ENCODE measurements around the gene SYN1.

The SYN1 gene

GRCh38 chrX:47540754-47541538 lies 78.7 kb downstream of the SYN1 start:
- peak; percentile 8 for FAIRE-seq

DNA sequence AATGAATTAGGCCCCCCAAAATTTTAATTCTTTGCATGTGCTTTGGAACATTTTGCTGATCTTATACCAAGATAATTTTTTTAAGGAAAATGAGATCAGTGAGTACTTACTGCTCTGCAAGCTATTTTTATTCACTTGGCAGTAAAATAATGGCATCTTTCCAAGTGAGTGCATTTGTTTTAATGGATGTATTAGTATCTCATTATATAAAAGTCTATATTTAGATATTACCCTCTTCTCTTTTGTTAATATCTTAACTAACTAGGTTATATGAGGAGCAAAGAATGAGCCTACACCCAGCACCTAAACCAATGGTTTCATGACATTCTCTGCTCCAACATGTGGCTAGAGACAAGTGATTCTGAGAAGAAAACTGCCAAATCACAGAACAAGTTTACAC lies 79.8 kb downstream of the SYN1 start:
- no peak for FAIRE-seq
- no peak for DNase-seq (ENCODE audit: insufficient read length, low spot score)

More at GRCh38 chrX:47540754-47541538, 78.7 kb downstream of the SYN1 start:
- no peak for DNase-seq (ENCODE audit: insufficient read length, low spot score)

DNA sequence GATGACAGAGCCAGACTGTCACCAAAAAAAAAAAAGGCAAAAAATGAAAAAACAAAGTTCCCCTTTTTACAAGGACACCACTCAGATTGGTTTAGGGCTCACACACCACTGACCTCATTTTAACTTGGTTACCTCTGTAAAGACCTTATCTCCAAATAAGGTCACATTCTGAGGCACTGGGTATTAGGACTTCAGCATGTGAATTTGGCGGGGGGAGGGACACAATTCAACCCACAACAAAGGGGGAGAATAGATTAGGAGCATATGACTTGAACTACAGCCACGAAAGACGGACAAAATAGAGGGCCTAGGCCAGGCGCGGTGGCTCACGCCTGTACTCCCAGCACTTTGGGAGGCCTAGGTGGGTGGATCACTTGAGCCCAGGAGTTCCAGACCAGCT lies 89.6 kb downstream of the SYN1 start:
- DNase-seq (ENCODE audit: insufficient read length, low spot score) (no peak), FAIRE-seq (no peak)

DNA sequence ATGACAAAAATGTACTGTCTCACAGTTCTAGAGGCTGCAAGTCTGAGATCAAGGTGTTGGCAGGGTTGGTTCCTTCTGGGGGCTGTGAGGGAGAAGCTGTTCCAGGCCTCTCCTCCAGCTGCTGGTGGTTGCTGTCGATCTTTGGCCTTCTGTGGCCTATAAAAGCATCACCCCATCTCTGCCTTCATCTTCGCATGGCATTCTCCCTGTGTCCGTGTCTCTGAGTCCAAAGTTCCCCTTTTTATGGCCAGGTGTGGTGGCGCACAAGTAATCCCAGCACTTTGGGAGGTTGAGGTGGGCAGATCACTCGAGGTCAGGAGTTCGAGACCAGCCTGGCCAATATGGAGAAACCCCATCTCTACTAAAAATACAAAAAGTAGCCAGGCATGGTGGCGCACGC lies 90.1 kb downstream of the SYN1 start:
- FAIRE-seq (no peak), DNase-seq (ENCODE audit: insufficient read length, low spot score) (no peak)

- no peak for DNase-seq (ENCODE audit: insufficient read length, low spot score)
- no peak for FAIRE-seq
Observed at GRCh38 chrX:47523713-47524166, 95.9 kb downstream of the SYN1 start.

DNA sequence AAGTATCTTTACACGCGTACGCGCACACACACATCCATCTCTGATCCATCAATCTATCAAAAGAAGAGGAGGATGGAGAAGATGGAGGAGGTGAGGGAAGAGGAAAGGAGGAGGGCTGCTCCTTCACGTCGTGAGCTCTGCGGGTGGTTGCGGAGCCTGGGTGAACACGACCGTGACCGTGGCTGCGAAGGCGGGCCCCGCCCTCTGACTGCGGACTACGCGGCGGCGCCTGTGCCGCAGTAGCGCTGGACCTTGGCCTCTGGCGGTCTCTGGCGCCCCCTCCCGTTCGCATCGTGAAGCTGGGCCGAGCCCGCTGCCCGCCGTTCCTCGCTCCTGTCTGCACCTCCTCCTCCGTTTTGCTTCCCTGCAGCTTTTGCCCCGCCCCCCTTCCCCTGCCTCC lies 96.4 kb downstream of the SYN1 start:
- peak; percentile 95 for FAIRE-seq
- peak; percentile 66 for DNase-seq (ENCODE audit: insufficient read length, low spot score)
